Natural killer cell (primary cell): ENCODE data around the gene KCNH1. TPM values are rescaled to one million over a fixed set of nuclear protein-coding genes. Genes with fewer than 3 reads are reported as not detected.
"Not testable (repeated sequence)": the region's sequence is repeated elsewhere in the genome, so short reads cannot be mapped to it uniquely, and the experiment has no call there.

Experiments used
- ATAC-seq, 3 donors: fragments of 150-1000 bp in 2 of 3; fragments of 200-7000 bp in 1 of 3; cut with Tn5 transposase; 1 replicate in 1 of 3; 2 replicates in 2 of 3; pipeline ENCODE4 v1.10.0; 2021; ENCODE audit warnings: mild to moderate bottlenecking in 2 of 3, moderate library complexity in 2 of 3
- DNase-seq, 2 donors: peaks; one replicate each; pipeline versions ENCODE4 v3.0.0 to v3.0.0-alpha.2; 2013 to 2021; ENCODE audit warnings: mixed read lengths in 1 of 2
- H3K27ac ChIP-seq: one replicate; pipeline ENCODE4 v1.5.1; 2013; ENCODE audit warnings: mild to moderate bottlenecking, low read length
- H3K27me3 ChIP-seq: one replicate; pipeline ENCODE4 v1.6.1; 2013; ENCODE audit warnings: low read length; ENCODE audit not compliant: control insufficient read depth, insufficient read depth
- H3K36me3 ChIP-seq: one replicate; pipeline ENCODE4 v1.6.1; 2013; ENCODE audit warnings: low read length; ENCODE audit not compliant: control insufficient read depth, insufficient read depth
- H3K4me1 ChIP-seq: one replicate; pipeline ENCODE4 v1.6.1; 2013; ENCODE audit warnings: low read length; ENCODE audit not compliant: control insufficient read depth, insufficient read depth
- H3K4me3 ChIP-seq: one replicate; pipeline ENCODE4 v1.5.1; 2013; ENCODE audit warnings: low read length
- H3K9me3 ChIP-seq: one replicate; pipeline ENCODE4 v1.6.1; 2013; ENCODE audit warnings: low read length; ENCODE audit not compliant: control insufficient read depth, insufficient read depth
- H3K27ac Mint-ChIP-seq, 2 donors: one replicate each; pipeline ENCODE4 v1.8.0; 2022; ENCODE audit warnings: mild to moderate bottlenecking in 2 of 2, mixed read lengths in 2 of 2, moderate library complexity in 1 of 2
- H3K27me3 Mint-ChIP-seq, 2 donors: one replicate each; pipeline ENCODE4 v1.8.0; 2022; ENCODE audit warnings: low read depth in 2 of 2, mixed read lengths in 2 of 2
- H3K36me3 Mint-ChIP-seq: one replicate; pipeline ENCODE4 v1.8.0; 2022; ENCODE audit warnings: mixed read lengths
- H3K4me1 Mint-ChIP-seq, 2 donors: one replicate each; pipeline ENCODE4 v1.8.0; 2022; ENCODE audit warnings: mixed read lengths in 2 of 2
- H3K4me3 Mint-ChIP-seq: one replicate; pipeline ENCODE4 v1.8.0; 2022; ENCODE audit warnings: mild to moderate bottlenecking, moderate library complexity, mixed read lengths
- H3K9me3 Mint-ChIP-seq, 2 donors: one replicate each; pipeline ENCODE4 v1.8.0; 2022; ENCODE audit warnings: mixed read lengths in 2 of 2
- CTCF ChIP-seq: fragments of 200-600 bp; IDR thresholded peaks from one replicate; pipeline ENCODE4 v1.8.0; 2022; ENCODE audit warnings: antibody characterized with exemption
- WGBS: methylation state at CpG from one replicate; pipeline ENCODE4 v1.1.7; 2013; ENCODE audit warnings: missing lambda C conversion rate; ENCODE audit not compliant: insufficient coverage; 5-methylcytosine and 5-hydroxymethylcytosine counted together
- intact Hi-C: fragments of 100-400 bp; cut with micrococcal nuclease; formaldehyde crosslinking; loops from one replicate; pipeline ENCODE4 v1.14.2; 2022
- total RNA-seq, 4 donors: library from RNA; stranded (reverse); fragments of 120-200 nt in 1 of 4; gene quantifications; one replicate each; pipeline versions ENCODE4 v1.2.3 to v1.2.4, GENCODE V29; 2013 to 2022

Gene KCNH1
- total RNA-seq, 3 donors from 2014 or later (not counting 1 experiment from before 2014, with no cell fraction given) = not detected

GRCh38 chr1:211091867-211092266 lies 42.1 kb downstream of the KCNH1 start:
- DNase-seq (no peak), ATAC-seq (no peak)
- H3K9me3 ChIP-seq = no peaks in the 10 kb centered on the region
- H3K36me3 Mint-ChIP-seq = no peaks in the 10 kb centered on the region
- H3K4me3 Mint-ChIP-seq = no peak overlapping the region
- no peaks in the 10 kb centered on the region for H3K4me1 Mint-ChIP-seq
- H3K36me3 ChIP-seq = no peaks in the 10 kb centered on the region
- no peak overlapping the region for H3K4me3 ChIP-seq
- H3K27ac ChIP-seq = no peak overlapping the region
- H3K27me3 Mint-ChIP-seq = peaks cover 11 to 17% of the 10 kb centered on the region in 2 donors
- H3K27me3 ChIP-seq = no peaks in the 10 kb centered on the region
- WGBS = 87% methylated on average over 1 of the region's 2 CpGs
- H3K27ac Mint-ChIP-seq = no peak overlapping the region
- H3K9me3 Mint-ChIP-seq = no peaks in the 10 kb centered on the region
- no peak for TF ChIP-seq CTCF
- intact Hi-C loops = no loop called here
- H3K4me1 ChIP-seq = no peaks in the 10 kb centered on the region

GRCh38 chr1:211089536-211089935 lies 44.4 kb downstream of the KCNH1 start:
- TF ChIP-seq CTCF = no peak
- Mint-ChIP-seq H3K4me1 (no peaks in the 10 kb centered on the region), H3K27me3 (peaks cover 20 to 28% of the 10 kb centered on the region in 2 donors), H3K4me3 (no peak overlapping the region), H3K36me3 (no peaks in the 10 kb centered on the region), H3K27ac (no peak overlapping the region), H3K9me3 (no peaks in the 10 kb centered on the region)
- no peak overlapping the region for H3K27ac ChIP-seq
- no peak for ATAC-seq
- 46% methylated on average over 2 of the region's 2 CpGs for WGBS
- H3K9me3 ChIP-seq = no peaks in the 10 kb centered on the region
- H3K4me1 ChIP-seq = no peaks in the 10 kb centered on the region
- no peak for DNase-seq
- H3K27me3 ChIP-seq = no peaks in the 10 kb centered on the region
- no peak overlapping the region for H3K4me3 ChIP-seq
- no peaks in the 10 kb centered on the region for H3K36me3 ChIP-seq
- intact Hi-C loops = no loop called here

DNA sequence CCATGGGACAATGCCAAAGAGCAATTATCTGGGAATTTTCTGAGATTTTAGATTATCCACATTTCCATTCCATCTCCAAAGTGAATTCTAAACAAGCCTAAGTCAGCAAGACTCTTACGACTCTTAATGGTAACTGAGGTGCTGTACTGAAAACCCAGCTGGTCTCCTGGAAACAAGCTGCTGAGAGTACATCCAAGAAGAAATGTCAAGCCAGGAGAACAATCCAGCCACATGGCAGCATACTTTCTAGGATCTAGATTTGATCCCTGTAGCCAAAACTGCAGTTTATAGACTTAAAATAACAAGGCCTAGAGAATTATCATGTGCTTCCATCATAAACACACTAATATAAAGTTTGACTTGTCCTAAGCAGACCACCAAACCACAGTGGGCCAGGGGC lies 45.8 kb downstream of the KCNH1 start:
- H3K27ac ChIP-seq = no peak overlapping the region
- Mint-ChIP-seq H3K27ac (no peak overlapping the region), H3K36me3 (no peaks in the 10 kb centered on the region), H3K27me3 (peaks cover 17 to 29% of the 10 kb centered on the region in 2 donors), H3K4me3 (no peak overlapping the region), H3K9me3 (no peaks in the 10 kb centered on the region), H3K4me1 (no peaks in the 10 kb centered on the region)
- H3K9me3 ChIP-seq = no peaks in the 10 kb centered on the region
- 89% methylated on average over 1 of the region's 1 CpG for WGBS
- no peaks in the 10 kb centered on the region for H3K36me3 ChIP-seq
- ATAC-seq (no peak), DNase-seq (no peak)
- intact Hi-C loops = no loop called here
- no peaks in the 10 kb centered on the region for H3K4me1 ChIP-seq
- no peaks in the 10 kb centered on the region for H3K27me3 ChIP-seq
- H3K4me3 ChIP-seq = no peak overlapping the region
- TF ChIP-seq CTCF = no peak

DNA sequence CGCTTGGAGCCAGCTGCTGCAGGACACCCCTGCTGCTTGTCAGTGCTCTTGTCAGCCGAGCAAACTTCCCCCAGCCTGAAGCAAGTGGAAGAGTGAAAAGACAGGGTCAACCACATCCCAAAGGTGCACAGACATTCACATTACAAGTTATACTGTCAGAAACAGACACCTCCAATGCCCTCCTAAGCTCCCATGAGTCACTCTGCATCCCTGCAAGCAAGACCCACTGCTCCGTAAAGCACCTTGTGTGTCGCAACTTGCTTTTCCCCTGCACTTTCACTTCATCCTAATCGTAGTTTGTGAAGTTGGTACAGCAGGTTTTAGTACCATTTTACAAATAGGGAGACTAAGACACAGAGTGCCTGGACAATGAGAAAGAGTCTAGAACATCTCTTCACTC lies 51.1 kb downstream of the KCNH1 start:
- no peak overlapping the region for H3K4me3 Mint-ChIP-seq
- intact Hi-C loops = no loop called here
- peaks cover 14 to 20% of the 10 kb centered on the region in 2 donors for H3K27me3 Mint-ChIP-seq
- no peak overlapping the region for H3K4me3 ChIP-seq
- no peaks in the 10 kb centered on the region for H3K36me3 ChIP-seq
- no peaks in the 10 kb centered on the region for H3K36me3 Mint-ChIP-seq
- no peaks in the 10 kb centered on the region for H3K9me3 ChIP-seq
- H3K27me3 ChIP-seq = no peaks in the 10 kb centered on the region
- H3K27ac Mint-ChIP-seq = no peak overlapping the region
- 84% methylated on average over 5 of the region's 5 CpGs for WGBS
- H3K27ac ChIP-seq = no peak overlapping the region
- no peak for TF ChIP-seq CTCF
- DNase-seq = no peak
- no peaks in the 10 kb centered on the region for H3K4me1 ChIP-seq
- H3K4me1 Mint-ChIP-seq = no peaks in the 10 kb centered on the region
- H3K9me3 Mint-ChIP-seq = peaks cover 0 to 3% of the 10 kb centered on the region in 2 donors
- ATAC-seq = no peak

DNA sequence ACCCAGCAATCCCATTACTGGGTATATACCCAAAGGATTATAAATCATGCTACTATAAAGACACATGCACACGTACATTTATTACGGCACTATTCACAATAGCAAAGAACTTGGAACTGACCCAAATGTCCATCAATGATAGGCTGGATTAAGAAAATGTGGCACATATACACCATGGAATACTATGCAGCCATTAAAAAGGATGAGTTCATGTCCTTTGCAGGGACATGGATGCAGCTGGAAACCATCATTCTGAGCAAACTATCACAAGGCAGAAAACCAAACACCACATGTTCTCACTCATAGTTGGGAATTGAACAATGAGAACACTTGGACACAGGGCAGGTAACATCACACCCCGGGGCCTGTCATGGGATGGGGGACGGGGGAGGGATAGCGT lies 52.5 kb downstream of the KCNH1 start:
- H3K27me3 Mint-ChIP-seq = peaks cover 14 to 20% of the 10 kb centered on the region in 2 donors
- H3K27ac Mint-ChIP-seq, H3K4me3 Mint-ChIP-seq, H3K27me3 ChIP-seq, H3K4me3 ChIP-seq, ATAC-seq, H3K9me3 ChIP-seq, H3K4me1 Mint-ChIP-seq, intact Hi-C loops, H3K36me3 ChIP-seq, H3K27ac ChIP-seq, H3K36me3 Mint-ChIP-seq, H3K4me1 ChIP-seq, DNase-seq, H3K9me3 Mint-ChIP-seq: not testable (repeated sequence)
- WGBS = 93% methylated on average over 4 of the region's 5 CpGs
